PC-9 (cell line): ENCODE results near the gene BCCIP. TPM values are rescaled to one million over a fixed set of nuclear protein-coding genes. Genes with fewer than 3 reads are reported as not detected.

ENCODE experiments used
- BruUV-seq: library from RNA; stranded (reverse); fragments of 400-500 nt; replicated peaks from 2 replicates; lab custom pipeline; 2021; lab: Mats Ljungman, UMichigan
- CTCF ChIA-PET: fragments of 300-600 bp; sonication (Branson Sonifier 250); formaldehyde crosslinking; loops from one replicate; lab custom pipeline; 2022; ENCODE audit warnings: antibody characterized with exemption; lab: Charles Lee
- POLR2A ChIA-PET: fragments of 300-600 bp; sonication (Branson Sonifier 250); formaldehyde crosslinking; loops from one replicate; lab custom pipeline; 2022; ENCODE audit warnings: antibody characterized with exemption; ENCODE audit not compliant: unreplicated experiment; lab: Charles Lee
- DNase-seq, 2 experiments: peaks; one replicate each; pipeline versions ENCODE4 v3.0.0 to v3.0.0-alpha.2; 2015 to 2022; ENCODE audit warnings: mixed read lengths in 1 of 2
- H2AFZ ChIP-seq: fragments of 200-600 bp; sonication (generic); 2 replicates; pipeline ENCODE4 v1.8.1; 2017; ENCODE audit warnings: antibody characterized with exemption
- H3F3A ChIP-seq: fragments of 200-600 bp; sonication (generic); 2 replicates; pipeline ENCODE4 v1.8.1; 2017; ENCODE audit warnings: antibody characterized with exemption, mild to moderate bottlenecking, low read depth; ENCODE audit not compliant: insufficient read depth
- H3K27ac ChIP-seq: fragments of 200-600 bp; sonication (generic); 2 replicates; pipeline ENCODE4 v1.6.1; 2016; ENCODE audit warnings: mixed run types
- H3K27me3 ChIP-seq: fragments of 200-600 bp; sonication (generic); 2 replicates; pipeline ENCODE4 v1.6.1; 2016; ENCODE audit warnings: low read depth, mixed run types; ENCODE audit not compliant: insufficient read depth
- H3K36me3 ChIP-seq: fragments of 200-600 bp; sonication (generic); 2 replicates; pipeline ENCODE4 v1.6.1; 2016; ENCODE audit warnings: low read depth, mixed run types
- H3K4me1 ChIP-seq: fragments of 200-600 bp; sonication (generic); replicated peaks from 2 replicates; pipeline ENCODE4 v1.6.1; 2016; ENCODE audit warnings: mixed run types; ENCODE audit not compliant: insufficient read depth
- H3K4me2 ChIP-seq: fragments of 200-600 bp; sonication (generic); 2 replicates; pipeline ENCODE4 v1.6.1; 2017; ENCODE audit warnings: mixed run types
- H3K4me3 ChIP-seq: fragments of 200-600 bp; sonication (generic); 2 replicates; pipeline ENCODE4 v1.6.1; 2016; ENCODE audit warnings: mixed run types
- H3K79me2 ChIP-seq: fragments of 200-600 bp; sonication (generic); 2 replicates; pipeline ENCODE4 v1.6.1; 2017; ENCODE audit warnings: low read depth, mixed run types
- H3K9me2 ChIP-seq: fragments of 200-600 bp; sonication (generic); 2 replicates; pipeline ENCODE4 v1.8.1; 2017; ENCODE audit warnings: mild to moderate bottlenecking; ENCODE audit not compliant: insufficient read depth
- H3K9me3 ChIP-seq: fragments of 200-600 bp; sonication (generic); 2 replicates; pipeline ENCODE4 v1.8.1; 2016; ENCODE audit warnings: low read depth; ENCODE audit not compliant: insufficient read depth
- H4K20me1 ChIP-seq: fragments of 200-600 bp; sonication (generic); 2 replicates; pipeline ENCODE4 v1.8.1; 2017; ENCODE audit not compliant: insufficient read depth
- CTCF ChIP-seq: fragments of 200-600 bp; sonication (generic); conservative IDR thresholded peaks from 2 replicates; pipeline ENCODE4 v1.6.1; 2017; ENCODE audit warnings: mixed run types, antibody characterized with exemption, mild to moderate bottlenecking, moderate library complexity
- EZH2 ChIP-seq: fragments of 200-600 bp; sonication (generic); IDR thresholded peaks from 2 replicates; pipeline ENCODE4 v1.8.0; 2017; ENCODE audit warnings: antibody characterized with exemption, low read depth
- intact Hi-C: fragments of 100-400 bp; cut with micrococcal nuclease; formaldehyde crosslinking; loops from one replicate; pipeline ENCODE4 v1.10.0; 2022; ENCODE audit not compliant: unreplicated experiment
- total RNA-seq: library from RNA; stranded (reverse); gene quantifications from 2 replicates; pipeline ENCODE4 v1.2.3, GENCODE V29; 2021

Gene BCCIP
- total RNA-seq, 1 experiment from 2014 or later = 46.0 TPM

- ChIA-PET POLR2A (interaction anchor here (0.6 kb wide), 1 partner anchor 13 kb away, joined by 7 read pairs; no protein-coding TSS in a partner anchor), CTCF (no interaction called here)
- H4K20me1 ChIP-seq = no peaks in the 10 kb centered on the region
- no peak overlapping the region for H3K27ac ChIP-seq
- H3K9me2 ChIP-seq = no peaks in the 10 kb centered on the region
- H3K36me3 ChIP-seq = no peaks in the 10 kb centered on the region
- no peak overlapping the region for H3K4me3 ChIP-seq
- H3K4me2 ChIP-seq = no peak overlapping the region
- H2AFZ ChIP-seq = no peak overlapping the region
- H3K9me3 ChIP-seq = no peaks in the 10 kb centered on the region
- intact Hi-C loops = no loop called here
- no peaks in the 10 kb centered on the region for H3K27me3 ChIP-seq
- H3F3A ChIP-seq = no peaks in the 10 kb centered on the region
- DNase-seq = no peak
- no peak for TF ChIP-seq EZH2
- no peak for TF ChIP-seq CTCF
- no peaks in the 10 kb centered on the region for H3K79me2 ChIP-seq
- no TSS peak for BruUV-seq
- no peaks in the 10 kb centered on the region for H3K4me1 ChIP-seq
Observed at GRCh38 chr10:125783957-125784356, 39.4 kb upstream of the BCCIP start.

GRCh38 chr10:125785791-125786190 lies 37.6 kb upstream of the BCCIP start:
- Histone ChIP-seq H3K4me3 (no peak overlapping the region), H3K9me3 (no peaks in the 10 kb centered on the region), H3K9me2 (no peaks in the 10 kb centered on the region), H2AFZ (no peak overlapping the region), H3K27ac (no peak overlapping the region), H3F3A (no peaks in the 10 kb centered on the region), H3K4me1 (no peaks in the 10 kb centered on the region), H3K79me2 (no peaks in the 10 kb centered on the region), H4K20me1 (no peaks in the 10 kb centered on the region), H3K4me2 (no peak overlapping the region), H3K27me3 (no peaks in the 10 kb centered on the region), H3K36me3 (no peaks in the 10 kb centered on the region)
- DNase-seq = no peak
- TF ChIP-seq CTCF (no peak), EZH2 (no peak)
- POLR2A ChIA-PET = no interaction called here
- no TSS peak for BruUV-seq
- intact Hi-C loops = no loop called here
- CTCF ChIA-PET = no interaction called here

GRCh38 chr10:125788156-125789034 lies 35.0 kb upstream of the BCCIP start:
- Histone ChIP-seq H3K4me2 (no peak overlapping the region), H3K36me3 (no peaks in the 10 kb centered on the region), H3K79me2 (no peaks in the 10 kb centered on the region), H3K27ac (no peak overlapping the region), H3K9me2 (no peaks in the 10 kb centered on the region), H3K4me3 (no peak overlapping the region), H2AFZ (no peak overlapping the region), H3K9me3 (no peaks in the 10 kb centered on the region), H3F3A (no peaks in the 10 kb centered on the region), H3K4me1 (no peaks in the 10 kb centered on the region), H3K27me3 (no peaks in the 10 kb centered on the region), H4K20me1 (no peaks in the 10 kb centered on the region)
- POLR2A ChIA-PET = no interaction called here
- intact Hi-C loops = no loop called here
- no peak for DNase-seq
- BruUV-seq = no TSS peak
- no peak for TF ChIP-seq EZH2
- TF ChIP-seq CTCF = no peak
- CTCF ChIA-PET = no interaction called here
